Uterus (tissue), 4 donors: Measurements from ENCODE around the gene HTR4. TPM values are rescaled to one million over a fixed set of nuclear protein-coding genes. Genes with fewer than 3 reads are reported as not detected.

Source experiments
- DNase-seq, 2 donors: peaks; one replicate each; pipeline ENCODE4 v3.0.0-alpha.2; 2019 to 2020
- H3K27ac ChIP-seq, 2 donors: fragments of 200-600 bp; sonication (generic); 1 replicate in 1 of 2; 2 replicates in 1 of 2; pipeline ENCODE4 v1.5.1; 2016 to 2018
- H3K27me3 ChIP-seq, 2 donors: fragments of 200-600 bp; sonication (generic); one replicate each; pipeline ENCODE4 v1.5.1; 2018 to 2019; ENCODE audit warnings: control low read depth in 1 of 2
- H3K36me3 ChIP-seq, 2 donors: fragments of 200-600 bp; sonication (generic); one replicate each; pipeline ENCODE4 v1.5.1; 2019; ENCODE audit warnings: control low read depth in 1 of 2
- H3K4me1 ChIP-seq, 2 donors: fragments of 200-600 bp; sonication (generic); one replicate each; pipeline ENCODE4 v1.5.1; 2018 to 2019; ENCODE audit warnings: control low read depth in 1 of 2
- H3K4me3 ChIP-seq, 2 donors: fragments of 200-600 bp; sonication (generic); 1 replicate in 1 of 2; 2 replicates in 1 of 2; pipeline ENCODE4 v1.5.1; 2018 to 2019; ENCODE audit warnings: mild to moderate bottlenecking in 1 of 2
- H3K9me3 ChIP-seq, 2 donors: fragments of 200-600 bp; sonication (generic); one replicate each; pipeline ENCODE4 v1.5.1; 2019; ENCODE audit warnings: control low read depth in 1 of 2
- POLR2A ChIP-seq, 2 donors: fragments of 450-650 bp; IDR thresholded peaks; one replicate each; pipeline ENCODE4 v1.6.1; 2016; ENCODE audit warnings: antibody characterized with exemption in 2 of 2, mild to moderate bottlenecking in 1 of 2, moderate library complexity in 1 of 2
- intact Hi-C: fragments of 100-400 bp; cut with DNase I; formaldehyde crosslinking; loops from one replicate; pipeline ENCODE4 v1.15.1; 2023; ENCODE audit warnings: low total_unique reads
- total RNA-seq, 4 donors: library from RNA; depleted of rRNA in 3 of 4; stranded (reverse); fragments of >200 nt in 3 of 4; gene quantifications; one replicate each; pipeline versions ENCODE4 v1.1.0 to v1.2.4, GENCODE V29; 2014 to 2023
- TF ChIP-seq, protein P1 (sequence below), 4 experiments: fragments of 200-600 bp in 2 of 4; fragments of 450-650 bp in 2 of 4; sonication (generic) in 2 of 4; IDR thresholded peaks; one replicate each; pipeline ENCODE4 v1.5.1; 2016 to 2019; ENCODE audit warnings: antibody characterized with exemption in 4 of 4, mild to moderate bottlenecking in 2 of 4, moderate library complexity in 1 of 4
- donor health status: DM: yes; HTN: yes; CAD: no.

HTR4 gene
- total RNA-seq, 4 donors from 2014 or later: 0.26 to 0.40 TPM; not detected in 2

DNA sequence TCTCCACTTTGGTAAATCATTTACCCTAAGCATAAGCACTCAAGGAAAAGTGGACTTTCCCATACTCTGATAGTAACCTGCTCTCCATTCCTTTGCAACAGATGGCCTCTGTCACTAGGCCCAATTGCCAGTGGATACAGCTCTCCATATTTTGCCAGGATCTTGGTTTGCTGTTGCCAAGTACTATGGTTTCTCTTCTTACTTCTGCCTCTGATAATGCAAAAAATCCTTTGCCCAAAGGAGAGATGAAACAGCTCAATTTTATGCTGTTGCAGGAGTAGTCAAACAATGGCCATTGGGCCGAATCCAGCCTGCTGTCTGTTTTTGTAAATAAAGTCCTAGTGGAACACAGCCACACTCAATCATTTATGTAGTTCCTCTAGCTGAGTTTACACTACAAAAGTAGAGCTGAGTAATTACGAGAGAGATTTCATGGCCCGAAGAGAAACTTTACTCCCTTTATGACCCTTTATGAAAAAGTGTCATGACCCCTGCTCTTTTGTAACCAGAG lies 92.5 kb downstream of the HTR4 start:
- Histone ChIP-seq H3K27me3 (no peaks in the 10 kb centered on the region), H3K4me3 (no peak overlapping the region), H3K4me1 (no peaks in the 10 kb centered on the region), H3K36me3 (no peaks in the 10 kb centered on the region), H3K27ac (no peak overlapping the region), H3K9me3 (no peaks in the 10 kb centered on the region)
- TF ChIP-seq, protein P1, sequence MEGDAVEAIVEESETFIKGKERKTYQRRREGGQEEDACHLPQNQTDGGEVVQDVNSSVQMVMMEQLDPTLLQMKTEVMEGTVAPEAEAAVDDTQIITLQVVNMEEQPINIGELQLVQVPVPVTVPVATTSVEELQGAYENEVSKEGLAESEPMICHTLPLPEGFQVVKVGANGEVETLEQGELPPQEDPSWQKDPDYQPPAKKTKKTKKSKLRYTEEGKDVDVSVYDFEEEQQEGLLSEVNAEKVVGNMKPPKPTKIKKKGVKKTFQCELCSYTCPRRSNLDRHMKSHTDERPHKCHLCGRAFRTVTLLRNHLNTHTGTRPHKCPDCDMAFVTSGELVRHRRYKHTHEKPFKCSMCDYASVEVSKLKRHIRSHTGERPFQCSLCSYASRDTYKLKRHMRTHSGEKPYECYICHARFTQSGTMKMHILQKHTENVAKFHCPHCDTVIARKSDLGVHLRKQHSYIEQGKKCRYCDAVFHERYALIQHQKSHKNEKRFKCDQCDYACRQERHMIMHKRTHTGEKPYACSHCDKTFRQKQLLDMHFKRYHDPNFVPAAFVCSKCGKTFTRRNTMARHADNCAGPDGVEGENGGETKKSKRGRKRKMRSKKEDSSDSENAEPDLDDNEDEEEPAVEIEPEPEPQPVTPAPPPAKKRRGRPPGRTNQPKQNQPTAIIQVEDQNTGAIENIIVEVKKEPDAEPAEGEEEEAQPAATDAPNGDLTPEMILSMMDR (IDR thresholded peaks at IDR 0.05): no peak
- no peak for TF ChIP-seq POLR2A (IDR thresholded peaks at IDR 0.05)
- intact Hi-C loops: no loop called here
- no peak for DNase-seq

DNA sequence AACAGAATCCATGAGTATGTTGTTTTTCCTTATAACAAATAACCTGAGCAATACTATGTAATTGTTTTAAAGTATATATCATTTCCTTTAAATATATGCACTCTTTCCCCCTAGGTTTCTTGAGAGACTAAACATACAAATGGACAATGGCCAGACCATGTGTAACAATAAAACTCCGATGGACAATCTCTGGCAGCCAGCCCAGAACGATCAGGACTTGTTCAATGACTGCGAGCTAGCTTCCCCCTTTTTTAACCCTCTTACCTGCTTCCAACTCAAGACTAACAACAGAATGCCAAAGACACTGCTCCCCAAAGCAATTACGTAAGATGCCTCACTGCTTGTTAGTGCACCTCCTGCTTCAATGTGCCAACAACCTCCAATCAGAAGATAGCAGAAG lies 94.9 kb downstream of the HTR4 start:
- intact Hi-C loops: no loop called here
- no peaks in the 10 kb centered on the region for H3K9me3 ChIP-seq
- H3K27ac ChIP-seq: no peak overlapping the region
- H3K27me3 ChIP-seq: no peaks in the 10 kb centered on the region
- H3K4me1 ChIP-seq: no peaks in the 10 kb centered on the region
- H3K4me3 ChIP-seq: no peak overlapping the region
- no peak for DNase-seq
- TF ChIP-seq, protein P1 (IDR thresholded peaks at IDR 0.05): no peak
- TF ChIP-seq POLR2A (IDR thresholded peaks at IDR 0.05): no peak
- H3K36me3 ChIP-seq: no peaks in the 10 kb centered on the region

DNA sequence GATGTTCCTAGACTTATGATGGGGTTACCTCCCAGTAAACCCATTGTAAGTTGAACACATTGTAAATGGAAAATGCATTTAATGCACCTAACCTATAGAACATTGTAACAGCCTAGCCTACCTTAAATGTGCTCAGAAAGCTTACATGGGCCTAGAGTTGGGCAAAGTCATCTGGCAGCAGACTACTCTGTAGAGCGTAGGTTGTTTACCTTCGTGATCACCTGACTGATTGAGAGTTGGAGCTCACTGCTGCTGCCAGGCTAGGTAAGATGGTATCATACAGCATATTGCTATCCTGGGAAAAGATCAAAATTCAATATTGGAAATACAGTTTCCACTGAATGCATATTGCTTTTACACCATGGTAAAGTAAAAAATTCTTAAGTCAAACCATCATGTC lies 95.4 kb downstream of the HTR4 start:
- Histone ChIP-seq H3K36me3 (no peaks in the 10 kb centered on the region), H3K27ac (no peak overlapping the region), H3K27me3 (no peaks in the 10 kb centered on the region), H3K4me1 (no peaks in the 10 kb centered on the region), H3K9me3 (no peaks in the 10 kb centered on the region), H3K4me3 (no peak overlapping the region)
- DNase-seq: no peak
- intact Hi-C loops: no loop called here
- TF ChIP-seq POLR2A (IDR thresholded peaks at IDR 0.05): no peak
- TF ChIP-seq, protein P1 (IDR thresholded peaks at IDR 0.05): no peak

DNA sequence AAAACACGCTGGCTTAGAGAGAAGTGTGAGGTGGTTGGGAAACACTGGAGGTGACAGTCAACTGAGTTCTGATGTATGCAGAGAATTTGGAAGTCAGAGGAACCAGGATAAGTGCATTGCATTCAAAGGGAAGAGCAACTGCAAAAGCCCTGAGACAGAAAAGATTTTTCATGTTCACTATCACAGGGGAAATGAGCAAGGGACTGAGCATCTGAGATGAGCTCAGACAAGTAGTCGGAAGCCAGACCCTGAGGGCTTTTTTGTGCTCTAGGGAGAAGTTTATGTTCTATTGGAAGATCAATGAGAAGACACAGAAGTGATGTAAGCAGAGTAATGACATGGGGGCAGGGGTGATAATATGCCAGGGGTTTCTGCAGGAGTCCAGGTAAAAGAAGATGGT lies 97.5 kb downstream of the HTR4 start:
- no peaks in the 10 kb centered on the region for H3K4me1 ChIP-seq
- no peak overlapping the region for H3K4me3 ChIP-seq
- TF ChIP-seq POLR2A (IDR thresholded peaks at IDR 0.05): no peak
- TF ChIP-seq, protein P1 (IDR thresholded peaks at IDR 0.05): no peak
- no peak overlapping the region for H3K27ac ChIP-seq
- H3K9me3 ChIP-seq: no peaks in the 10 kb centered on the region
- no peaks in the 10 kb centered on the region for H3K36me3 ChIP-seq
- intact Hi-C loops: no loop called here
- H3K27me3 ChIP-seq: no peaks in the 10 kb centered on the region
- no peak for DNase-seq

DNA sequence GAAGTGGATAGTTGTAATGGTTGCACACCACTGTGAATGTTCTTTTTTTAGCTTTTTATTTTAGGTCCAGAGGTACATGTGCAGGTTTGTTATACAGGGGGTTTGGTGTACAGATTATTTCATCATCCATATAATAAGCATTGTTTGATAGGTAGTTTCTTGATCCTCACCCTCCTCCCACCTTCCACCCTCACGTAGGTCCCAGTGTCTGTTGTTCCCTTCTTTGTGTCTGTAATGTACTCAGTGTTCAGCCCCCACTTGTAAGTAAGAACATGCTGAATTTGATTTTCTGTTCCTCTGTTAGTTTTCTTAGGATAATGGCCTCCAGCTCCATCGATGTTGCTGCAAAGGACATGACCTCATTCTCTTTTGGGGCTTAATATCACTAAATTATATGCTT lies 99.7 kb downstream of the HTR4 start:
- Histone ChIP-seq H3K27me3 (no peaks in the 10 kb centered on the region), H3K4me3 (no peak overlapping the region), H3K9me3 (no peaks in the 10 kb centered on the region), H3K4me1 (no peaks in the 10 kb centered on the region), H3K36me3 (no peaks in the 10 kb centered on the region), H3K27ac (no peak overlapping the region)
- no peak for TF ChIP-seq POLR2A (IDR thresholded peaks at IDR 0.05)
- DNase-seq: no peak
- intact Hi-C loops: no loop called here

DNA sequence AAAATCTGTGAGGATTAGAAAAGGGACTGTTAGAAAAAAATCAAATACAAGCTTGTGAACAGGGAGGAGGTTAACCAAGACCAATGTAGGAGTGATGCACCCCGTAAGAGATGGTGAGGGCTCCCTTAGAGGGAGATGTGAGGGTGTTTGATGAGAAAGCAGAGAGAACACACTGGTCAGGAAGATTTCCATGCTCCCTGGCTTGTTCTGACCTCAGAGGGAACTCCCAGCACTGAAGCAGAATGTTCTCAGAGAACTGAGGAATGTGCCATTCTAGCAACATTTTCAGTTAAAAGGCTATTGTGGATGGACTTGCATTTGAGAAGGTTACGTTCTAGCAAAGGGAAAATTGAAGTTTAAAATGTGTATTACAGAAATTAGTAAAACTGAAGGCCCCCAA lies 110.6 kb downstream of the HTR4 start:
- DNase-seq: no peak
- Histone ChIP-seq H3K9me3 (no peaks in the 10 kb centered on the region), H3K36me3 (no peaks in the 10 kb centered on the region), H3K27me3 (no peaks in the 10 kb centered on the region), H3K4me1 (no peaks in the 10 kb centered on the region), H3K4me3 (no peak overlapping the region), H3K27ac (no peak overlapping the region)
- intact Hi-C loops: no loop called here
- no peak for TF ChIP-seq POLR2A (IDR thresholded peaks at IDR 0.05)
- TF ChIP-seq, protein P1 (IDR thresholded peaks at IDR 0.05): no peak
